ENCODE results near the gene ARID5B.

GRCh38 chr10:61963669-61964058 is 62.2 kb downstream of the ARID5B start:
- TF ChIP-seq CTCF (IDR thresholded peaks at IDR 0.05) (no peak), ZFX (IDR thresholded peaks at IDR 0.05; ENCODE audit: borderline replicate concordance) (no peak)
